ENCODE results near the gene FAM131C.
"Not testable (repeated sequence)": the region's sequence is repeated elsewhere in the genome, so short reads cannot be mapped to it uniquely, and the experiment has no call there.

FAM131C gene

GRCh38 chr1:16066245-16066644, 7.2 kb downstream of the FAM131C start:
- no peak for TF ChIP-seq CTCF (conservative IDR thresholded peaks at IDR 0.05; ENCODE audit: low read depth, low read length)

GRCh38 chr1:16065269-16065576, 8.2 kb downstream of the FAM131C start:
- DNase-seq (ENCODE audit: low read depth) = no peak
- no peak overlapping the region for H3K4me3 ChIP-seq (ENCODE audit: low read depth, low read length)
- no peak for TF ChIP-seq CTCF (conservative IDR thresholded peaks at IDR 0.05; ENCODE audit: low read depth, low read length)

More at GRCh38 chr1:16066245-16066644, 7.2 kb downstream of the FAM131C start:
- H3K4me3 ChIP-seq (ENCODE audit: low read depth, low read length) = no peak overlapping the region
- DNase-seq (ENCODE audit: low read depth) = no peak

- H3K4me3 ChIP-seq (ENCODE audit: low read depth, low read length) = no peak overlapping the region
- TF ChIP-seq CTCF (conservative IDR thresholded peaks at IDR 0.05; ENCODE audit: low read depth, low read length) = no peak
- DNase-seq (ENCODE audit: low read depth) = no peak
These were observed 8.7 kb downstream of the FAM131C start for GRCh38 chr1:16064536-16065268.

- H3K4me3 ChIP-seq (ENCODE audit: low read depth, low read length) = no peak overlapping the region
- TF ChIP-seq CTCF (conservative IDR thresholded peaks at IDR 0.05; ENCODE audit: low read depth, low read length) = no peak
- DNase-seq (ENCODE audit: low read depth) = no peak
These were observed 9.5 kb downstream of the FAM131C start for GRCh38 chr1:16063921-16064320.

- no peak for DNase-seq (ENCODE audit: low read depth)
- no peak for TF ChIP-seq CTCF (conservative IDR thresholded peaks at IDR 0.05; ENCODE audit: low read depth, low read length)
- H3K4me3 ChIP-seq (ENCODE audit: low read depth, low read length) = no peak overlapping the region
These were observed 10.1 kb downstream of the FAM131C start for GRCh38 chr1:16063226-16063829.

- H3K4me3 ChIP-seq (ENCODE audit: low read depth, low read length); DNase-seq (ENCODE audit: low read depth): not testable (repeated sequence)
These were observed 10.8 kb downstream of the FAM131C start for GRCh38 chr1:16062687-16063075.

- H3K4me3 ChIP-seq (ENCODE audit: low read depth, low read length); DNase-seq (ENCODE audit: low read depth): not testable (repeated sequence)
These were observed 11.3 kb downstream of the FAM131C start for GRCh38 chr1:16061989-16062686.

- no peak for TF ChIP-seq CTCF (conservative IDR thresholded peaks at IDR 0.05; ENCODE audit: low read depth, low read length)
- DNase-seq (ENCODE audit: low read depth) = no peak
- H3K4me3 ChIP-seq (ENCODE audit: low read depth, low read length) = no peak overlapping the region
These were observed 12.2 kb downstream of the FAM131C start for GRCh38 chr1:16061266-16061665.

- not testable (repeated sequence) for H3K4me3 ChIP-seq (ENCODE audit: low read depth, low read length); DNase-seq (ENCODE audit: low read depth)
These were observed 14.9 kb downstream of the FAM131C start for GRCh38 chr1:16058394-16059120.

GRCh38 chr1:16057314-16057915, 16.0 kb downstream of the FAM131C start:
- DNase-seq (ENCODE audit: low read depth) = not testable (repeated sequence)

More at GRCh38 chr1:16057314-16057915, 16.0 kb downstream of the FAM131C start:
- not testable (repeated sequence) for H3K4me3 ChIP-seq (ENCODE audit: low read depth, low read length)

Measured in choroid plexus epithelial cell (primary cell).